ENCODE measurements around the gene ANO4.

DNA sequence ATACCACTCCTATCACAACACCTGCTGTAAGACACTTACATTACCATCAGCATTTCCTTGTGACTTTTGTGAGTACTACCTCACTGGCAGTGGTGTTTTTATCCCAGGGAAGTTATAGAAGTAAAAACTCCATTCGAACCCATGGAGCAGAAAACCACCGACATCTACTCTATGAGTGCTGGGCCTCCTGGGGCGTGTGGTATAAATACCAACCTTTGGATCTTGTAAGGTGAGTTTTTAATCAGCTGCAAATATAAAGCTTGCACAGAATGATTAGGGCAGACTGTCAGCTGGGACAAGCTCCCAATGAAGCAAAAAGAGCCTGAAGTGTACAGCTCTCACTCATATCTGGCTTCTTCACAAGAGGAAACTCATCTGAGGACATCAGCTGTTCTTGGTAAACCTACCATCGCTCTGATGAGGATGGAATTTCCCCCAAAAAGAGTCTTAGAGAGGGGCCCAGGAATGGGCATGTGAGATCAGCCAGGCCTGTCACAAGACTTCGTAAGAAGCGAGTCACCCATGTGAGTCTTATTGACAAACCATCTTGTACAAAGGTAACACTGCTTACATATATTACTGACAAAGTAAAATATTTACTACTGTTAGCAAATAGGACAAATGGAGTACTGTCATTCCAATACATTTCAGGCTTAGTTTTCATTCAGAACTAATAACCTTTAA is 245.4 kb downstream of the ANO4 start:
- no peak for TF ChIP-seq CTCF (IDR thresholded peaks at IDR 0.05)
- no peak for TF ChIP-seq POLR2A (IDR thresholded peaks at IDR 0.05)
